ENCODE measurements around the gene VPS13A.

The VPS13A gene

GRCh38 chr9:77462066-77462465 lies 284.7 kb downstream of the VPS13A start:
- no peak for DNase-seq

- DNase-seq, result no peak
These were observed 285.8 kb downstream of the VPS13A start for GRCh38 chr9:77463151-77463550.

- no peak for DNase-seq
These were observed 287.3 kb downstream of the VPS13A start for GRCh38 chr9:77464661-77465060.

- no peak for DNase-seq
These were observed 292.3 kb downstream of the VPS13A start for GRCh38 chr9:77469515-77470231.
